Suprapubic skin (tissue), 4 donors: Measurements from ENCODE around the gene SLC22A2. TPM values are rescaled to one million over a fixed set of nuclear protein-coding genes. Genes with fewer than 3 reads are reported as not detected.

Experiments
- DNase-seq, 2 donors: peaks; one replicate each; pipeline ENCODE4 v3.0.0-alpha.2; 2019; ENCODE audit warnings: low spot score in 2 of 2
- H3K27ac ChIP-seq: fragments of 200-600 bp; sonication (generic); one replicate; pipeline ENCODE4 v1.5.1; 2019
- H3K27me3 ChIP-seq: fragments of 200-600 bp; sonication (generic); one replicate; pipeline ENCODE4 v1.5.1; 2019
- H3K36me3 ChIP-seq: fragments of 200-600 bp; sonication (generic); one replicate; pipeline ENCODE4 v1.5.1; 2019
- H3K4me1 ChIP-seq: fragments of 200-600 bp; sonication (generic); one replicate; pipeline ENCODE4 v1.5.1; 2019
- H3K4me3 ChIP-seq: fragments of 200-600 bp; sonication (generic); one replicate; pipeline ENCODE4 v1.5.1; 2019; ENCODE audit warnings: mild to moderate bottlenecking
- H3K9me3 ChIP-seq: fragments of 200-600 bp; sonication (generic); one replicate; pipeline ENCODE4 v1.5.1; 2019
- EP300 ChIP-seq: sonication (generic); formaldehyde crosslinking; IDR thresholded peaks from one replicate; pipeline ENCODE4 v1.6.1; 2017; ENCODE audit warnings: antibody characterized with exemption
- POLR2A ChIP-seq, 2 donors: fragments of 450-650 bp; IDR thresholded peaks; one replicate each; pipeline ENCODE4 v1.6.1; 2017; ENCODE audit warnings: antibody characterized with exemption in 2 of 2, mild to moderate bottlenecking in 2 of 2, moderate library complexity in 2 of 2
- POLR2AphosphoS5 ChIP-seq, 3 donors: sonication (generic); formaldehyde crosslinking; IDR thresholded peaks; one replicate each; pipeline ENCODE4 v1.6.1; 2017; ENCODE audit warnings: antibody characterized with exemption in 3 of 3
- WGBS: methylation state at CpG from one replicate; pipeline ENCODE4 v1.1.5; 2018; 5-methylcytosine and 5-hydroxymethylcytosine counted together
- total RNA-seq, 4 donors: library from RNA; depleted of rRNA; stranded (reverse); fragments of >200 nt; gene quantifications; one replicate each; pipeline ENCODE4 v1.1.0, GENCODE V29; 2016
- TF ChIP-seq, protein P1 (sequence below), 2 donors: fragments of 200-600 bp in 1 of 2; fragments of 450-650 bp in 1 of 2; sonication (generic) in 1 of 2; IDR thresholded peaks; one replicate each; pipeline ENCODE4 v1.5.1; 2016 to 2019; ENCODE audit warnings: antibody characterized with exemption in 2 of 2, mild to moderate bottlenecking in 1 of 2, moderate library complexity in 1 of 2

SLC22A2 gene
- total RNA-seq, 4 donors from 2014 or later = not detected

DNA sequence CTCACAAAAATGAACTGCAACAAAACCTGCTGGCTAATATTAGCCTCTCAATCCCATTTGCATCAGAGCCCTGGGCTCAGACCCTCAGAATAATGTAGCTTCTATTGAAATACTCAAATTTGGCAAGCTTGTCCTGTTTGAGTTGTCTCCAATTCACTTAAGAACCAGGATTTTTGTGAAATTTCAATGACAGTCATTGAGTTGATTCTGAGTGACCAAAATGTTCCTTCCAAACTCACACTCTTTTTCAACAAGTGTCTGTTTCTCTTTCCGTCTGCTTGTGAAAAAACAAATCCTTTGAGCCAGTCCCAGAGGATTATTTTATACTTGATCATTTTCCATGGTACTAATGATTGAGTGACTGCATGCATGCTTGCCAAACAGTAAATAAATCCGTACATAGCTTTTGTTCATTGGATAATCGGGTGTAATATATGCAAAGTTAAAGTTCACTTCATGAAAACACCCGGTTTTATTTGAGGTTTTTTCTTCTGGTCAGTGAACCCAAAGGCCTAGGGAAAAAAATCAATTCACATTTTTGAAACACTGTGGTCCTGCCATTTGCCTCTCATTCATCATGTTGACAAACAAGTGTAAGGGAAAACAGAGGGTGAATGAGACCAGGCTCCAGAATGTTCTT is 16.4 kb upstream of the SLC22A2 start:
- TF ChIP-seq POLR2A (IDR thresholded peaks at IDR 0.05) (no peak), POLR2AphosphoS5 (IDR thresholded peaks at IDR 0.05) (no peak), EP300 (no peak)
- TF ChIP-seq, protein P1, sequence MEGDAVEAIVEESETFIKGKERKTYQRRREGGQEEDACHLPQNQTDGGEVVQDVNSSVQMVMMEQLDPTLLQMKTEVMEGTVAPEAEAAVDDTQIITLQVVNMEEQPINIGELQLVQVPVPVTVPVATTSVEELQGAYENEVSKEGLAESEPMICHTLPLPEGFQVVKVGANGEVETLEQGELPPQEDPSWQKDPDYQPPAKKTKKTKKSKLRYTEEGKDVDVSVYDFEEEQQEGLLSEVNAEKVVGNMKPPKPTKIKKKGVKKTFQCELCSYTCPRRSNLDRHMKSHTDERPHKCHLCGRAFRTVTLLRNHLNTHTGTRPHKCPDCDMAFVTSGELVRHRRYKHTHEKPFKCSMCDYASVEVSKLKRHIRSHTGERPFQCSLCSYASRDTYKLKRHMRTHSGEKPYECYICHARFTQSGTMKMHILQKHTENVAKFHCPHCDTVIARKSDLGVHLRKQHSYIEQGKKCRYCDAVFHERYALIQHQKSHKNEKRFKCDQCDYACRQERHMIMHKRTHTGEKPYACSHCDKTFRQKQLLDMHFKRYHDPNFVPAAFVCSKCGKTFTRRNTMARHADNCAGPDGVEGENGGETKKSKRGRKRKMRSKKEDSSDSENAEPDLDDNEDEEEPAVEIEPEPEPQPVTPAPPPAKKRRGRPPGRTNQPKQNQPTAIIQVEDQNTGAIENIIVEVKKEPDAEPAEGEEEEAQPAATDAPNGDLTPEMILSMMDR (IDR thresholded peaks at IDR 0.05) = no peak
- DNase-seq = no peak
- no peak overlapping the region for H3K4me3 ChIP-seq
- no peaks in the 10 kb centered on the region for H3K27me3 ChIP-seq
- no peaks in the 10 kb centered on the region for H3K9me3 ChIP-seq
- H3K36me3 ChIP-seq = no peaks in the 10 kb centered on the region
- H3K4me1 ChIP-seq = no peaks in the 10 kb centered on the region
- H3K27ac ChIP-seq = no peak overlapping the region
- WGBS = 76% methylated on average over 4 of the region's 4 CpGs

DNA sequence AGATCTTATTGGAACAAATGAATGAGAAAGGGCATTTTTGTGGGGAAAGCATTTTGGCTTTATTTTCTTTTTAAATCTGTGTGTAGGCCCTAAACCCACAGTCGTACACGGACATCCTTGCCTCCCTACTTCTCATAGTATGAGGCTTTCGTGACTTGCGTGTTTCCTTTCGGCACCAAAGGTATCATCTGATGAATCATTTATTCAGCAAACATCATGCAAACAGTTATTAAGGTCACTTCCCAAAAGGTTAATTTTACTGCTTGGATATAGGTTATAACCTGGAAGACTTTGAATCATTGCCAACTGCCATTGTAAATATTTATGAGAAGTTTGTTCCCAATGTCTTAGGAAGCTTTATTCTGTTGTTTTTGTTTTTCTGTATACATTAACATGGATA is 15.1 kb upstream of the SLC22A2 start:
- TF ChIP-seq POLR2AphosphoS5 (IDR thresholded peaks at IDR 0.05) (no peak), EP300 (no peak), POLR2A (IDR thresholded peaks at IDR 0.05) (no peak)
- TF ChIP-seq, protein P1 (IDR thresholded peaks at IDR 0.05) = no peak
- no peak for DNase-seq
- Histone ChIP-seq H3K9me3 (no peaks in the 10 kb centered on the region), H3K36me3 (no peaks in the 10 kb centered on the region), H3K4me3 (no peak overlapping the region), H3K27ac (no peak overlapping the region), H3K4me1 (no peaks in the 10 kb centered on the region), H3K27me3 (no peaks in the 10 kb centered on the region)
- 88% methylated on average over 5 of the region's 5 CpGs for WGBS

DNA sequence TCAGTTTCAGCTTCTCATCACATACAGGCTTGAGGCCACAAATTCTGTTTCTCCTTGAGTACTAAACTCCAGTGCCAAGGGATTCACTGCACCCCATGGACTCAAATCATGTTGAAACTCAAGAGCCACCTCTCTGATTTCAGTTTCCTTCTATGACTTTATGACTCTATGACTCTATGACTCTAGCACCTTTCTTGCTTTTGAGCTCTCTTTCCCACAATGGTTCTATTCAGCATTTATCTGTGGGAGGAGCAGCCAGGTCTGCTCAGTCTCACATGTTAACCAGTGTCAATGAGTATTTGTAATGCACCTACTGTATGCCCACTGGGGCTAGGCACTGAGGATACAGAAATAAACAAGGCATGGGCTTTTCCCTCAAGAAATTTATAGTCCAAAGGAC is 14.6 kb upstream of the SLC22A2 start:
- no peak for TF ChIP-seq POLR2AphosphoS5 (IDR thresholded peaks at IDR 0.05)
- TF ChIP-seq POLR2A (IDR thresholded peaks at IDR 0.05) = no peak
- no peak for TF ChIP-seq EP300
- TF ChIP-seq, protein P1 (IDR thresholded peaks at IDR 0.05) = no peak
- Histone ChIP-seq H3K4me3 (no peak overlapping the region), H3K9me3 (no peaks in the 10 kb centered on the region), H3K4me1 (no peaks in the 10 kb centered on the region), H3K36me3 (no peaks in the 10 kb centered on the region), H3K27me3 (no peaks in the 10 kb centered on the region), H3K27ac (no peak overlapping the region)
- DNase-seq = no peak

DNA sequence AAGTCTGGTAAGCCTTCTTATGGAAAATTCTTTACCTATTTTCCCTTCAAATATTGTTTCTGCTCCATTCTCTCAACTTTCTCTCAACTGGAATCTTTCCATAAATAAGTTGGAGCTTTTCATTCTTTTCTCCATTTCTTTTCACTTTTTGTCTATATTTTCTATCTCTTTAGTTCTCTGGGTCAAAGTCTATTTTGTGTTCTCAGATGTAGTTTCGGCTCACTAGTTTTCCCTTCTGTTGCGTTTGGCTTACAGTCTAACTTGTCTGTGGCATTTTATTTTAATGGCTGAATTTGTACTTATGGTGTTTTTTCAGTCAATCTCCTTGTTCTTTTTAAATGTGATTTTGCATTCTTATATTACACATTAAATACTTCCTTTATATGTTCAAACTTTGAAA is 14.1 kb upstream of the SLC22A2 start:
- Histone ChIP-seq H3K4me1 (no peaks in the 10 kb centered on the region), H3K27ac (no peak overlapping the region), H3K9me3 (no peaks in the 10 kb centered on the region), H3K36me3 (no peaks in the 10 kb centered on the region), H3K27me3 (no peaks in the 10 kb centered on the region), H3K4me3 (no peak overlapping the region)
- DNase-seq = no peak
- TF ChIP-seq, protein P1 (IDR thresholded peaks at IDR 0.05) = no peak
- no peak for TF ChIP-seq EP300
- TF ChIP-seq POLR2A (IDR thresholded peaks at IDR 0.05) = no peak
- no peak for TF ChIP-seq POLR2AphosphoS5 (IDR thresholded peaks at IDR 0.05)
- WGBS = 97% methylated on average over 2 of the region's 2 CpGs

DNA sequence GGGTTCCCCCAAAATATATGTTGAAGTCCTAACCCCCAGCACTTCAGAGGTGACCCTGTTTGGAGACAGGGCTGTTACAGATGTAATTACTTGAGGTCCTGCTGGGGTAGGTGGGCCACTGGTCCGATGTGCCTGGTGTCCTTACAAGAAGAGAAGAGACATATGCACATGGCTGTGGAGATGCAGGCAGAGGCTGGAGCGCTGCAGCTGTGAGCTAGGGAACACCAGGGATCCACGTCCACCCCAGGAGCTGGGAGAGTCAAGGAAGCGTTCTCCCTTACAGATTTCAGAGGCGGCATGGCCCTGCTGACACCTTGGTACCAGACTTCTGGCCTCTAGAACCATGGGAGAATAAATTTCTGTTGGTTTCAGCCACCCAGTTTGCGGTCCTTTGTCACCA is 11.7 kb upstream of the SLC22A2 start:
- WGBS = 79% methylated on average over 6 of the region's 6 CpGs
- H3K9me3 ChIP-seq = no peaks in the 10 kb centered on the region
- no peaks in the 10 kb centered on the region for H3K27me3 ChIP-seq
- no peak overlapping the region for H3K4me3 ChIP-seq
- no peaks in the 10 kb centered on the region for H3K4me1 ChIP-seq
- no peak overlapping the region for H3K27ac ChIP-seq
- TF ChIP-seq POLR2AphosphoS5 (IDR thresholded peaks at IDR 0.05) (no peak), EP300 (no peak), POLR2A (IDR thresholded peaks at IDR 0.05) (no peak)
- TF ChIP-seq, protein P1 (IDR thresholded peaks at IDR 0.05) = no peak
- no peak for DNase-seq
- H3K36me3 ChIP-seq = no peaks in the 10 kb centered on the region
